Stomach (tissue), 4 donors: Measurements from ENCODE around the gene PLCB4.

ENCODE experiments used
- CTCF ChIP-seq, 7 experiments: fragments of 450-650 bp in 4 of 7; fragments of 200-600 bp in 3 of 7; sonication (generic) in 3 of 7; IDR thresholded peaks; one replicate each; pipeline ENCODE4 v1.5.1; 2016 to 2019; ENCODE audit warnings: antibody characterized with exemption in 7 of 7, control low read depth in 2 of 7, mild to moderate bottlenecking in 1 of 7
- EP300 ChIP-seq: sonication (generic); formaldehyde crosslinking; IDR thresholded peaks from one replicate; pipeline ENCODE4 v1.6.1; 2017; ENCODE audit warnings: antibody characterized with exemption
- POLR2AphosphoS5 ChIP-seq, 3 donors: sonication (generic); formaldehyde crosslinking; IDR thresholded peaks; one replicate each; pipeline ENCODE4 v1.6.1; 2016; ENCODE audit warnings: antibody characterized with exemption in 3 of 3

GRCh38 chr20:9207253-9207652, 138.4 kb downstream of the PLCB4 start:
- TF ChIP-seq CTCF (IDR thresholded peaks at IDR 0.05) (no peak), EP300 (no peak), POLR2AphosphoS5 (IDR thresholded peaks at IDR 0.05) (no peak)
